ENCODE measurements around the gene RAE1. TPM values are rescaled to one million over a fixed set of nuclear protein-coding genes. Genes with fewer than 3 reads are reported as not detected.

The RAE1 gene
- total RNA-seq, 1 experiment from 2014 or later = 101 TPM

GRCh38 chr20:57394121-57395082 is 43.3 kb downstream of the RAE1 start:
- no peak for DNase-seq (ENCODE audit: low read depth)
- in situ Hi-C loops (cut with HindIII; ENCODE audit: low pct_unique_long_range_greater_than_20kb, low sequenced_read_pairs) = no loop called here

- in situ Hi-C loops (cut with HindIII; ENCODE audit: low pct_unique_long_range_greater_than_20kb, low sequenced_read_pairs) = no loop called here
- DNase-seq (ENCODE audit: low read depth) = no peak
These were observed 44.3 kb downstream of the RAE1 start for GRCh38 chr20:57395111-57395966.

- in situ Hi-C loops (cut with HindIII; ENCODE audit: low pct_unique_long_range_greater_than_20kb, low sequenced_read_pairs) = no loop called here
- DNase-seq (ENCODE audit: low read depth) = no peak
These were observed 45.3 kb downstream of the RAE1 start for GRCh38 chr20:57396212-57396983.

GRCh38 chr20:57396984-57397692 is 46.1 kb downstream of the RAE1 start:
- in situ Hi-C loops (cut with HindIII; ENCODE audit: low pct_unique_long_range_greater_than_20kb, low sequenced_read_pairs) = no loop called here

GRCh38 chr20:57397693-57398108 is 46.6 kb downstream of the RAE1 start:
- no peak for DNase-seq (ENCODE audit: low read depth)
- in situ Hi-C loops (cut with HindIII; ENCODE audit: low pct_unique_long_range_greater_than_20kb, low sequenced_read_pairs) = no loop called here

More at GRCh38 chr20:57396984-57397692, 46.1 kb downstream of the RAE1 start:
- DNase-seq (ENCODE audit: low read depth) = no peak

- in situ Hi-C loops (cut with HindIII; ENCODE audit: low pct_unique_long_range_greater_than_20kb, low sequenced_read_pairs) = no loop called here
- DNase-seq (ENCODE audit: low read depth) = no peak
These were observed 47.3 kb downstream of the RAE1 start for GRCh38 chr20:57398231-57398821.

GRCh38 chr20:57398901-57399535 is 48.0 kb downstream of the RAE1 start:
- in situ Hi-C loops (cut with HindIII; ENCODE audit: low pct_unique_long_range_greater_than_20kb, low sequenced_read_pairs) = no loop called here
- DNase-seq (ENCODE audit: low read depth) = no peak

GRCh38 chr20:57399587-57400155 is 48.6 kb downstream of the RAE1 start:
- in situ Hi-C loops (cut with HindIII; ENCODE audit: low pct_unique_long_range_greater_than_20kb, low sequenced_read_pairs) = no loop called here
- no peak for DNase-seq (ENCODE audit: low read depth)

- no peak for DNase-seq (ENCODE audit: low read depth)
- in situ Hi-C loops (cut with HindIII; ENCODE audit: low pct_unique_long_range_greater_than_20kb, low sequenced_read_pairs) = no loop called here
These were observed 49.2 kb downstream of the RAE1 start for GRCh38 chr20:57400231-57400701.

- in situ Hi-C loops (cut with HindIII; ENCODE audit: low pct_unique_long_range_greater_than_20kb, low sequenced_read_pairs) = no loop called here
- no peak for DNase-seq (ENCODE audit: low read depth)
These were observed 49.9 kb downstream of the RAE1 start for GRCh38 chr20:57400821-57401564.

- in situ Hi-C loops (cut with HindIII; ENCODE audit: low pct_unique_long_range_greater_than_20kb, low sequenced_read_pairs) = no loop called here
- DNase-seq (ENCODE audit: low read depth) = no peak
These were observed 50.5 kb downstream of the RAE1 start for GRCh38 chr20:57401565-57401918.

GRCh38 chr20:57402206-57403125 is 51.4 kb downstream of the RAE1 start:
- DNase-seq (ENCODE audit: low read depth) = no peak
- in situ Hi-C loops (cut with HindIII; ENCODE audit: low pct_unique_long_range_greater_than_20kb, low sequenced_read_pairs) = no loop called here

- in situ Hi-C loops (cut with HindIII; ENCODE audit: low pct_unique_long_range_greater_than_20kb, low sequenced_read_pairs) = no loop called here
- DNase-seq (ENCODE audit: low read depth) = no peak
These were observed 52.2 kb downstream of the RAE1 start for GRCh38 chr20:57403216-57403615.

GRCh38 chr20:57404006-57404405 is 53.0 kb downstream of the RAE1 start:
- in situ Hi-C loops (cut with HindIII; ENCODE audit: low pct_unique_long_range_greater_than_20kb, low sequenced_read_pairs) = no loop called here
- no peak for DNase-seq (ENCODE audit: low read depth)

GRCh38 chr20:57404419-57405072 is 53.5 kb downstream of the RAE1 start:
- in situ Hi-C loops (cut with HindIII; ENCODE audit: low pct_unique_long_range_greater_than_20kb, low sequenced_read_pairs) = no loop called here
- no peak for DNase-seq (ENCODE audit: low read depth)

Measured in Caki2 (cell line).